ENCODE data around the gene ASCC3. TPM values are rescaled to one million over a fixed set of nuclear protein-coding genes. Genes with fewer than 3 reads are reported as not detected.
"Not testable (repeated sequence)": the region's sequence is repeated elsewhere in the genome, so short reads cannot be mapped to it uniquely, and the experiment has no call there.

The ASCC3 gene
- total RNA-seq, 1 donor from 2014 or later = 13.9 TPM

DNA sequence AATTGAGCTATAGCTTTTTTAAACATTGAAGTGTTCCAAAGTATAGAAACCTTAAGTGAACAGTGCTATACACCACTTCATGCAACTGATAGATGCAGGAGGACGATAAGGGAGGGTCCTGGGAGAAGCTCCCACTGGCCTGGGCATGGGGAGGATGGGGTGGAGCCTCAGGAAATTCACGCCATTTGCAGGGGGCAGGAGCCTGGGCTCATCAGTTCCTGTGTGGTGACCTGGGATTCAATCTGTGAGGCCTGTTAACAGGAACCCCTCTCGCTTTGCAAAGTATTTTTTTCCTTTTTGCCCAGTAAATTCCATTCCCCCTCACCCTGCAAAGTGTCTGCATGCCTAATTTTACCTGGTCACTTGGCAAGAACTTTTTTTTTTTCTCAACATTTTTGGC, 11.0 kb upstream of the ASCC3 start:
- intact Hi-C loops (cut with DNase I) = no loop called here
- no peak for ATAC-seq (ENCODE audit: poor library complexity)
- DNase-seq = no peak

DNA sequence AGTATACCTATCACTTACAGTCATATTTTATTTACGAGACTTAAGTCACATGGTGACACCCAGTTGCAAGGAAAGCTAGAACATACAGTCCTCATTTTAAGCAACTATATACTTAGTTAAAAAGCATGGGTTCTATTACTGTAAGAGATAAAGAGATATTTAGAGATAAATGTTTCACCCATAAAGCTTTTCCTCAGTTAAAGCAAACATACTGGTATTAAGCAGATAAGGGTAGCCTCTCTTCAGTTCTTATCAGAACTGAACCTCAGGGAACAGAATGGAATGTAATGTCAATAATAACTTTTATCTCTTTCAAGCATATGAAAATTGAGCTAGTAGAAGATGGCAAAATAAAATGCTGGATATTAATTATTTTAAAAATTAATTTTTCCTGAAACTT, 9.9 kb upstream of the ASCC3 start:
- DNase-seq (no peak), ATAC-seq (ENCODE audit: poor library complexity) (no peak)
- intact Hi-C loops (cut with DNase I) = no loop called here

DNA sequence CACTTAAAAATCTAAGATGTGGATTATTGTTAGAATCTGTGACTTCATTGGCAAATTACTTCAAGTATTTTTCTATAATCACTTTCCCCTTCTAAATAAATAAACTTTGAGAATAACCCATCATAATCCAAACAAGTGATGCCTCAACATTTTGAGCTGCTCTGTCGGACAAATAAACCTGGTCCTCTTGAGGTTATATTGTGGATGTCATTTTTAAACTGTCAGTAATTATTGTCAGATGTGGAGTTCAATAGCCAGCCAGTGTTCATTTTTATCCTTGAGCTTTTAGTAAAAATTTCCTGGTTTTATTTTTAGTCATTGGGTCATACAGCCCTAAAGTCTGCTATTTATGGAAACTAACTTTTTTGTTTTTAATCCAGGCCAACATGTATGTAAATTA, 9.5 kb upstream of the ASCC3 start:
- DNase-seq; intact Hi-C loops (cut with DNase I); ATAC-seq (ENCODE audit: poor library complexity): not testable (repeated sequence)

DNA sequence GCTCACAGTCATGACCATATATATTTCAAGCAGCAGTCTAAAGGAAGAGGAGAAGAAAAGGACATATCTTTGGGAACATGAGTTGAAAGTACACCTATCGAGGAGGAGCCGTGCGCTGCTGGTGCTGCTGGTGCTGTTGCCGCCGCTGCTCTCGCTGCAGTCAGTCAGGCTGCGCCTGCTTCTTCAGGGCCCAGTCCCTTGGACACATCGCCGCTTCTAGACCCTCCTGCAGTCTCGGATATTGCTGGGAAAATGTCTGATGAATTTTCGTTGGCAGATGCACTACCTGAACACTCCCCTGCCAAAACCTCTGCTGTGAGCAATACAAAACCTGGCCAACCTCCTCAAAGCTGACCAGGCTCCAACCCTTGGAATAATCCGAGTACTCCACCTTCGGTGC, 8.2 kb upstream of the ASCC3 start:
- DNase-seq (no peak), ATAC-seq (ENCODE audit: poor library complexity) (no peak)
- intact Hi-C loops (cut with DNase I) = no loop called here

DNA sequence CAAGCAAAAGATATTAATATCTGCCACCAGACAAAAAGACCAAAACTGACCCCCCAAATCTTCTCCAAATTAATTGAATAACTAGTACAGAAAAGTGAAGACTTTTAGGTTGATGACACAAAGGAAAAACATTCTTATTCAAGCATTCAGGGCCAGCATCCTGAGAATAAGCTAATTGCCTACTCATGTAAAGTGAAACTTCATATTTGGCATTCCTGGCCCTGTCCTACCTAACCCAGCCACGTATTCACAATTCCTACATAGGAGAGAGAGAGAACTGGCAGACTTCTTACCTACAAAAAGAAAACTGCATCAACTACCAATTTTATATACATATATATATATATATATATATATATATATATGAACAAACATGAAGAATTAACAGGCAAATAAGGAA, 4.9 kb upstream of the ASCC3 start:
- DNase-seq = no peak
- no peak for ATAC-seq (ENCODE audit: poor library complexity)
- intact Hi-C loops (cut with DNase I) = no loop called here

DNA sequence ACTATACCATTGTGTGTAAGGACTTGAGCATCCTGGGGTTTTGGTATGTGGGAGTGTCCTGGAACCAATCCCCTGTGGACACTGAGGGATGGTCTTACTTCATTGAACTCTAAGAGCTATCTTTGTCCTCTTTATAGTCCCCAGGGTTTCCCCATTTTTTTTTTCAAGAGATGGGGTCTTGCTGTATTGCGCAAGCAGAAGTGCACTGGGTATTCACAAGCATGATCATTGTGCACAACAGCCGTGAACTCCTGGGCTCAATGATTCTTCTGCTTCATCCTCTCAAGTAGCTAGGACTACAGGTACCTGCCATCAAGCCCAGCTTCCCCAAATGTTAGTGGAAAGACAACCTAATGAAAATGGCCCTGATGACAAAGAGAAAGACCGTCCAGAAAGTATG, 2.2 kb upstream of the ASCC3 start:
- intact Hi-C loops (cut with DNase I) = no loop called here
- DNase-seq (no peak), ATAC-seq (ENCODE audit: poor library complexity) (no peak)

DNA sequence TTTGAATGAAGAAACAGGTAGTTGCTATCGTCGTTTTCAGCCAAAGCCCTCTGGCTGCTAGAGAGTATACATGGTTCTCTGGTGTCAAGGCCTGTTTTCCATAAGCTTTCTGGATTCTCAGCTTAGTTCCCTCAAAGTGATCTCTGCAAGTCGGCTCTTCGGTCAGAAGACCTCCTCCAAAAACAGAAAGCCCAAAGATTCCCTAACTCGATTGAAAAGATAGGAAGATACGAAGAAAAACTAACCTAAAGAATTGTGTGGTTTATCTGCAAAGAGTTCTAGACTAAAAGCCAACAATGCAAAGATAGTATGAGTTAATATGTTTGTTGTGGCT, 545 bp upstream of the ASCC3 start:
- DNase-seq = no peak
- intact Hi-C loops (cut with DNase I) = no loop called here
- no peak for ATAC-seq (ENCODE audit: poor library complexity)

DNA sequence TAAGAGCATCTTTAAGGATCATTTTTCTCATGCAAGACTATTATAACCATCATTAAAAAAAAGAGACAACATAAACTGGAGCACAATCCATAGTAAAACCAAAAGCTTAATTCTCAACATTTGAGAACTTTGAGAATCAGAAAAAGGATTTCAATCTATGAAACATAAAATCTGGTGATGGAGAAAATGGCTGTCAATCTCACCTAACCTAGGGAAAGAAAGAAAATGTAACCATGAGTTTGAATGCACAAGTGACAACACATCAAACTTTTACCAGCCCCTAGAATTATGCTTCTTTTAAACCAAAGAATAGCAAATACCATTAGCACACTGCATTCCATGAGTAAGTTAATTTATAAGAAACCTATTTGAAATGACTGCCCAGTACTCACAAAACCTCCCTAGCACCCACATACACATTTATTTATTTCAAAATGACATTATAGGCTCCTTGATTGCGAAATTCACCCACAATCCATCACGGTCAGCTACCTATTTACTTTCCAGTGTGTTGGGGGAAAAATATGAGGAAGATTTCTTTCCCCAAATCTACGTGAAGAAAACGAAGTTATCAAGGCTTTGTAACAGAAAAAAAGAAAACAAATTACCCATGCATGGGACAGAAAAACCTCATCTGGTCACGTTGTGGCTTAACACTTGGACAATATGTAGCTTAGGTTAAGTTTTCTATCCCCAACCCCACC, 828 bp downstream of the ASCC3 start:
- DNase-seq = no peak
- no peak for ATAC-seq (ENCODE audit: poor library complexity)
- intact Hi-C loops (cut with DNase I) = no loop called here

DNA sequence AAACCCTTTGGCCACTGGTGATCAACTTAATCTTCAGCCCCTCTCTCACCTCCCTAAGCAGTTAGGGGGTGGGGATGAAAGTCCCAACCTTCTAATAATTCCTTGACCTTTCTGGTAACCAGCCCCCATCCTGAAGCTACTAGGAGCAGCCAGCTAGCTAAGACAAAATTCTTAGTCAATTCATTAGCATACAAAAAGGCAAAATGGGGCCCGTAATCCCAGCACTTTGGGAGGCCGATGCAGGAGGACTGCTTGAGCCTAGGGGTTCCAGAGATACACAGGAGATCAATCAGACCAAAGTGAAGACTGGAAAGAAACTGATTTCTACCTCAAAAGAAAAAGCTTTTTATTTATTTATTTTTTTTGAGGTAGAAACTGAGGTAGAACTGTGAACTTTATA, 1.8 kb downstream of the ASCC3 start:
- ATAC-seq (ENCODE audit: poor library complexity) (no peak), DNase-seq (no peak)
- intact Hi-C loops (cut with DNase I) = no loop called here

DNA sequence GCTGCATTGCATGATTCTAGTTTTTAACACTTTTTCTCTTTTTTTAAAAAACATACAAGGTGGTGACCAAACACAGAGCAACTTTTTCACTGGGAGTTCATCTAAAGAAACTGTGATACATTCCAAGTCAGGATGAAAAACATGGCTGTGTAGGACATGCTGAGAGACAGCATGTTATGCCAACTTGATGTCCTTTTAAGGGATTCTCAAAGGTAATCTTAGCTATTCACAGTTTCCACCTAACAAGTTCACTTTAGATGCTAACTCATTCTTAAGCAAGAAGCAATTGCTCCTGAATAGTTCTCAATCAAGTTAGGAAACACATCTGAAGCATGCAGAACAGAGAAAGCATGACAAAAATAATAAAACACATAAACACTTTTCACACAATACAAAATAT, 3.3 kb downstream of the ASCC3 start:
- intact Hi-C loops (cut with DNase I) = no loop called here
- ATAC-seq (ENCODE audit: poor library complexity) (no peak), DNase-seq (no peak)

DNA sequence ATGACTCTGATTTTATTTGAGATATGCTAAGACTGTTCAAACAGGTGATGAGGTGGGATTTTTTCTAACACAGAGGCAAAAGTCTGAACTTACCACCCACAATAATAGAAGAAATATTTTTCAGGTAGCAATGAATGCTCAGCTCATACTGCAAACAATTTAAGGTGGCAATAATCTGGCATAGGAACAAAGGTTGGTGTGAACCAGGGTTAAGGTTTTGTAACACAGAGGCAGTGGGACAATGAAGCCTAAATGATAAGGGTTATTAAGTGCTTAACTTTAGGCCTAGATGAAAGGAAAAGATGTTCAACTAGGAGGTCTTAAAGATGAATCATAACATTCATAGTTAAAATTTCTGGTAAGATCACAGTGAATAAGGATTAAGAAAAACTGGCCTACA, 4.9 kb downstream of the ASCC3 start:
- intact Hi-C loops (cut with DNase I) = no loop called here
- DNase-seq = no peak
- no peak for ATAC-seq (ENCODE audit: poor library complexity)

DNA sequence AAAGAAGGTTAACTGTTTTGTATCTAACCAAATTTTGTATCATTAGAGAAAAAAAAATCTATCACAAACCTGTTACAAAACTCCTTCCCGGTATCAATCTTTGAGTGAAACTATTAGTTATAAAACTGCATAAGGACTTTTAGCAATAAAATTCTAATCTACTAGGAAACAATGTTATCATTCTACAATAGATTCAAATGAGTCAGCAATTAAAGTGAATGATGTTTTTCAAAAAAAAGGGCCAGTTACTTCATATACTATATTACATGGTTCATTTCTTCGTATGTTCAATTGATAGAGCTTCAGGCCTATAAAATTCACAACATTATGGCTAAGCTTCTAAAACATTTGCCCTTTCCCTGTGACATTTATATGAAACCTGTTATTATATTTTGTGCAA, 15.6 kb downstream of the ASCC3 start:
- ATAC-seq (ENCODE audit: poor library complexity) = no peak
- DNase-seq = no peak
- intact Hi-C loops (cut with DNase I) = no loop called here

DNA sequence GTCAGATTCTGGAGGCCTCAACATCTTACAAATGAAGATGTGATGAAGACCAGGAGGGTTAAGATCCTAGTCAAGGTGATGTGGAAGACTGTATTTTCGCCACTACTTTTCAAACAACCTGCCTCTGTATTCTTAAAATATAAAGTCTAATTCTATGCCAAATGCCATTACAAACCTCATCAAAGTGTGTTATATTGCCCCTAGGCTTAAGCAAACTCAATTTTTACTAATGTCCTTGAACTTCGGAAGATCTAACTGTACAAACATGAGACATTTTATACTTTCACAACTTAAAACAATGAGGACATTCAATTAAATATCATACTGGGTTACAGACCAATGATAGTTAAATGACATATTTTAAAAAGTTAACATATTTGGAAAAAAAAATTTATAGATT, 19.1 kb downstream of the ASCC3 start:
- ATAC-seq (ENCODE audit: poor library complexity) = no peak

DNA sequence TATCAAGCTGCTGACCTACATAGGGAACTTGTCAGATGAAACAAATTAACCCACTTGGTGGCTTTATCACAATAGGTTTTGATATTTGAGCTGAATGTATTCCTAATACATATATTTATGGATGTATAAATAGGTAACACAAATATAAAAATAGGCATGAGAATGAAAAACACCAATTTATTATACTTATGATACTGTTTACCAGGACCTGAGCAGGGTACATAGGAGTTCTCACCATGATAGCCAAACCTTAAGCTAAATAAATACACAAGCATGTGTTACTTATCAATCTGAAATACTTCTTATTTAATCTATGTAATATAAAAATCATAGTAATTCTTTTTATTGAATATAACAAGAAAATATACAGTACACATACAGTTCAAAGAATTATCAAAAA, 25.0 kb downstream of the ASCC3 start:
- no peak for ATAC-seq (ENCODE audit: poor library complexity)
- intact Hi-C loops (cut with DNase I) = no loop called here
- no peak for DNase-seq

More for the DNA sequence above, 19.1 kb downstream of the ASCC3 start:
- DNase-seq = no peak
- intact Hi-C loops (cut with DNase I) = no loop called here

DNA sequence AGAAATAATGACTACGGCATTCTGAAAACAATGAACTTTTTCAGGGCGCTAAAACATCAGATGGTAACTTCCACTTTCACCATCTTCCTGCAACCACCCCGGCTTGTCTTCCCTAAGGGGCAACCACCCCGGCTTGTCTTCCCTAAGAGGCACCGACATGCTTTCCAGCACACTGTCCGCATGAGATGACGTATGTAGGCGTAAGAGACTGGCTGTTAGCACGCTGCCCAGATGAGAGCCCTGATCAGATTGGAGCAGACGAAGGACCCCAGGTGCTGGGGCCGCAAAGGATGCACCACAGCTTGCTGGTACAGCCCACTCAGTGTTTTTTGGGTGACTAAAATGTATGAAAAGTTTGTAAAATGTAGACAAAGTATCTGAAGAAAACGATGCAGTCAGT, 29.3 kb downstream of the ASCC3 start:
- no peak for DNase-seq
- no peak for ATAC-seq (ENCODE audit: poor library complexity)
- intact Hi-C loops (cut with DNase I) = no loop called here

DNA sequence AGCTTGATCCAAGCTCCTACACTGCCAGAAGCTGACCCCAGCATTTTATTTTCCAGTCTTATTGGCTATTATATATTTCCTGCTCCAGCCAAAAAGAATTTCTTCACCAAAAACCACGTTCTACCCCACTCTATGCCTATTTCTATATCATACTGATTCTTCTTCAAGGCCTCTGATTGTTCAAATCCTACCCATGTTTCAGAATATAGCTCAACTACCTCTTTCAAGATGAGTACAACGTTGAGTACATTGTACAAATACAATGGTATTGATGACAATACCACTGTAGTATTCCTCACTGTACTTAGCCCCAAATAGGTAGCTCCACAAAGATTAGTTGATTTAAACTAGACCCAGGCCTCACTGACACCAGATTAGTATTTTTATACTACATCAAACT, 31.0 kb downstream of the ASCC3 start:
- DNase-seq (no peak), ATAC-seq (ENCODE audit: poor library complexity) (no peak)
- intact Hi-C loops (cut with DNase I) = no loop called here

DNA sequence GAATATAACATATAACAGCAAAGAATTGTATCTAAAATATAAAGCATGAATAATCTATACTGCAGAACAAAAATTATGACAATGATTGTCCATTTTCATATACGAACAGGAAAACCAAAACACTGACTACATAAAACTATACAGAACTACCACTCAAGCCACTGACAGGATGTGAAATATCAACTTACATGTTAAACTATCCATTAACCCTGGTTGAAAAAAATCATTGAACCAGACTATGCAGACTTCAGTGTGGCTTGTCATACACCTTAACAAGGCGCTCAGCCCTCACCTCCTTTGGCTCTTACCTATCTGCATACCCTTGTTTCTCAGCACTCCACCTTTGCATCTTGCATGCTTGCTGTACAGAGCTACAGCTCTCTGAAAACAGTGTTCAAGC, 34.9 kb downstream of the ASCC3 start:
- ATAC-seq (ENCODE audit: poor library complexity) (no peak), DNase-seq (no peak)
- intact Hi-C loops (cut with DNase I) = no loop called here

DNA sequence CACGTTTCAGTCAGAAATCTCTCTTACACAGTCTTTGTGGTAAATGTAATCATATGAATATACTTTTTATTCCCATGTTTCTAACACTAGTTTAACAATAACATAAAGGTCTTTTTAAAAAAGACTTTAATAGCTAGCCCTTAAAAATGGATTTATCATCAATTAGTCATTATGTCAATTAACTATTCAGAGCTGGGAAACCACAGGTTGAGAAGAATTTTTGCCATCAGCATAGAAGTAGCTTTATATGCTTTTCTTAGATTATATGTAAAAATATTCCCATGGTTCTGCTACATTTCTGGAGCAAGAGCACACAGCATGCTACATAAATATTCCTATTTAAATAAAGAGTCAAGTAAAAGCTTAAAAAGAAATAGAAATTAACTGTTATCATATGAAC, 35.5 kb downstream of the ASCC3 start:
- intact Hi-C loops (cut with DNase I) = no loop called here
- DNase-seq (no peak), ATAC-seq (ENCODE audit: poor library complexity) (no peak)

DNA sequence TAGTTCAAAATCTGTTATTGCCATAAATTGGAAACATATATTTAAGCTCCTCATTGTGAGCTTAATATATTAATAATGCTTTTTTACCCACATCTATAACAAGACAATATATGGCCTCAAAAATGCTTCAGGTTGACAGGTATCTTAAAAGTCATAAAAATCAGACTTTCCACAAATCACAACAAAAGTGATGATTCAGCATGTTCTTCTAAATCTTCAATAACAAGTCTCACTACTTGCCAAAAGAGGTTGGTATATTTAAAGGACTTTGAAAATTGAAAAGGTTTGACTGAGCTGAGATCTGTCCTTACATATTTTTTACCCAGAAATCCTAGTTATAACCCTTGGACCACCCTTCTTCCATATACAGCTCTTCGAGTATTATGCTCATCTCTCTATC, 41.7 kb downstream of the ASCC3 start:
- intact Hi-C loops (cut with DNase I) = no loop called here
- DNase-seq = no peak
- no peak for ATAC-seq (ENCODE audit: poor library complexity)

DNA sequence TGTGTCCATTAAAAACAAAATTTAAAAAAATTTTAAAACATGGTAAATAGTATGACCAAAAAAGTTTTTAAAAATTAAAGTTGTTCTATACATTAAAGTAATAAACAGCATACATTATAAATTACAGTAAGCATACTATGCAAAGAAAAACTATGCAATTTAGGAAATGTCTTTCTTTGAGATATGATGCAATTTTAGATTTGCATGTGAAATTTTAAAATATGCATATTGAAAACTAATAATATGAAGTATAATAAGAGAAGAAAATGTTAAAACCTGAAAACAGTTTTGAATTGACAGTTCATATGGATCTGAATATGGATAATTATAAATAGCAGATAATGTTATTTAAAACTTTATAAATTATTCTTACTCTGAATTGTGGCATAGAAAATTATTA, 43.1 kb downstream of the ASCC3 start:
- intact Hi-C loops (cut with DNase I) = no loop called here
- DNase-seq = no peak
- ATAC-seq (ENCODE audit: poor library complexity) = no peak

DNA sequence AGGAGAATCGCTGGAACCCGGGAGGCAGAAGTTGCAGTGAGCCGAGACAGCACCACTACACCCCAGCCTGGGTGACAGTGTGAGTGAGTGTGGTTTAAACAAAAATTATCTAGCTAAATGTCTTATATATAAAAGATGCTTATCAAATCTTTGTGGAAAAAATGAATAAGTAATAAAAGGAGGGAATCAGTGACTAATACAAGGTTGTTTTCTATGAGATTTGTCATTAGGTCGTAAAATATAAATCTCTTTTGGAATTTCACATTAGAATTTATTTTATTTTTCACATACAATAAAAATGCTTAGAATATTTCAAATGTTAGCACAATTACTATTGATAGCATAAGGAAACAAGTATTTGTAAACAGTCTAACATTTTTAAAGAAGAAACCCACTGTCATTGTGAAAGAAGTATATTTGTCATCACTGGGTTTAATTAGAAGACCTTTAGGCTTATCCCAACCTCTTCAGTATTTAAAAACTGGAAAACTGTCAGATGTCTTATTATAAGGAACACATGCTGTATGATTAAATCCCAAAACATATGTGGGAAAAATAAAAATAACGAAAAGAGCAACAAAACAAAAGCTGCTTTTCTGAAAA, 47.1 kb downstream of the ASCC3 start:
- intact Hi-C loops (cut with DNase I) = no loop called here
- no peak for ATAC-seq (ENCODE audit: poor library complexity)

More for the DNA sequence above, 47.1 kb downstream of the ASCC3 start:
- no peak for DNase-seq

Measured in Right ventricle myocardium superior (tissue), 1 donor.